ENCODE results near the gene MYH9. TPM values are rescaled to one million over a fixed set of nuclear protein-coding genes. Genes with fewer than 3 reads are reported as not detected.

MYH9 gene
- total RNA-seq, 1 experiment from 2014 or later: 653 TPM

DNA sequence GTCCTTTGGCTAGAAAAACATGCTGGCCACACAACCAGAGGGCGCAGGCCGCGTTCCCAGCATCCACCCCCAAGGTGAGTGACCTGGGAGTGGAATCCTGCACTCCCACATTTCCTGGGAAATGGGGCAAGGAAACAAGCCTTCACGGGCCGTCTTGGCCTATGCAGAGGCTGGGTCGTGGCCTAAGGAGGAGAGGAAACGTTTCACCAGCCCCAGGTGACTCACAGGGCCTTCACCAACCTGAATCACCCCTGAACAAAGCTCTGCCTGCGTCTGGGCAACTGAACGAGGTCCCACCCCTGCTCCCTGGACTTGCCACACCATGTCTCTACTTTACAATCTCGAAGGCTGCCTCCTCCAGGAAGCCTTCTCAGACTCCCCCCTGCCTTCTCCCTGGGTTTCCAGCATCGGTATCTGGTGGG is 13.2 kb downstream of the MYH9 start:
- intact Hi-C loops (cut with micrococcal nuclease): loop anchor here (1.0 to 2.0 kb wide), 2 partner anchors 41 to 46 kb away; no protein-coding TSS in a partner anchor
- Mint-ChIP-seq H3K4me1 (ENCODE audit: insufficient read depth, unreplicated experiment) (peaks cover 43% of the 10 kb centered on the region), H3K4me3 (ENCODE audit: unreplicated experiment) (peak overlapping the region; percentile 21), H3K27me3 (ENCODE audit: insufficient read depth, unreplicated experiment) (no peaks in the 10 kb centered on the region), H3K9me3 (ENCODE audit: unreplicated experiment) (no peaks in the 10 kb centered on the region), H3K27ac (ENCODE audit: low read depth, unreplicated experiment) (peak overlapping the region; percentile 75), H3K36me3 (ENCODE audit: insufficient read depth, unreplicated experiment) (peaks cover 38% of the 10 kb centered on the region)
- no TSS peak for BruUV-seq (replicated peaks)
- ChIA-PET CTCF (interaction anchor here (0.7 to 1.6 kb wide), 2 partner anchors 10 to 43 kb away, joined by 3 to 5 read pairs; no protein-coding TSS in a partner anchor), POLR2A (interaction anchor here (0.5 to 8.8 kb wide), 11 partner anchors 9 to 63 kb away, joined by 3 to 87 read pairs (median 7); partner anchors contain the start of gene MYH9)
- TF ChIP-seq, protein P1, sequence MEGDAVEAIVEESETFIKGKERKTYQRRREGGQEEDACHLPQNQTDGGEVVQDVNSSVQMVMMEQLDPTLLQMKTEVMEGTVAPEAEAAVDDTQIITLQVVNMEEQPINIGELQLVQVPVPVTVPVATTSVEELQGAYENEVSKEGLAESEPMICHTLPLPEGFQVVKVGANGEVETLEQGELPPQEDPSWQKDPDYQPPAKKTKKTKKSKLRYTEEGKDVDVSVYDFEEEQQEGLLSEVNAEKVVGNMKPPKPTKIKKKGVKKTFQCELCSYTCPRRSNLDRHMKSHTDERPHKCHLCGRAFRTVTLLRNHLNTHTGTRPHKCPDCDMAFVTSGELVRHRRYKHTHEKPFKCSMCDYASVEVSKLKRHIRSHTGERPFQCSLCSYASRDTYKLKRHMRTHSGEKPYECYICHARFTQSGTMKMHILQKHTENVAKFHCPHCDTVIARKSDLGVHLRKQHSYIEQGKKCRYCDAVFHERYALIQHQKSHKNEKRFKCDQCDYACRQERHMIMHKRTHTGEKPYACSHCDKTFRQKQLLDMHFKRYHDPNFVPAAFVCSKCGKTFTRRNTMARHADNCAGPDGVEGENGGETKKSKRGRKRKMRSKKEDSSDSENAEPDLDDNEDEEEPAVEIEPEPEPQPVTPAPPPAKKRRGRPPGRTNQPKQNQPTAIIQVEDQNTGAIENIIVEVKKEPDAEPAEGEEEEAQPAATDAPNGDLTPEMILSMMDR (IDR thresholded peaks at IDR 0.05; ENCODE audit: unreplicated experiment): no peak
- peak; percentile 98 for DNase-seq (ENCODE audit: unreplicated experiment)

DNA sequence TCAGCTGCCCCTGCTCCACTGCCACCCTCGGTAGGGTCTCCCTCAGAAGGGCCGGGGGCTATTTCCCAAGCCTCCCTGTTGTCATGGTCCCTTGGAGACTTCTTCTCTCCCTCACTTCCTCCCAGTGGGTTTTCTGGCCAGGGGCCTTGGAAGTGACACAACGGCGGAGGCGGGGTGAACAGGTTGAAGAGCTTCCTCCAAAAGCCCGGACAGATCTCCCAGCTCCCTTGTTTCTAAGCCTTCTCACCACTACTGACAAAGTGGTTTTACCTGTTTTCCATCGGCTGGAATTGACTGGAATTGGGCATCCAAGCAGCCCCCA is 14.5 kb downstream of the MYH9 start:
- POLR2A ChIA-PET: interaction anchor here (0.7 to 8.8 kb wide), 9 partner anchors 8 to 82 kb away, joined by 3 to 87 read pairs (median 9); partner anchors contain the start of gene MYH9
- H3K36me3 Mint-ChIP-seq (ENCODE audit: insufficient read depth, unreplicated experiment): peaks cover 38% of the 10 kb centered on the region
- no peak for DNase-seq (ENCODE audit: unreplicated experiment)
- intact Hi-C loops (cut with micrococcal nuclease): no loop called here
- H3K9me3 Mint-ChIP-seq (ENCODE audit: unreplicated experiment): no peaks in the 10 kb centered on the region
- TF ChIP-seq, protein P1 (IDR thresholded peaks at IDR 0.05; ENCODE audit: unreplicated experiment): no peak
- CTCF ChIA-PET: interaction anchor here (3.2 kb wide), 1 partner anchor 11 kb away, joined by 14 read pairs; no protein-coding TSS in a partner anchor
- H3K27me3 Mint-ChIP-seq (ENCODE audit: insufficient read depth, unreplicated experiment): no peaks in the 10 kb centered on the region
- peaks cover 57% of the 10 kb centered on the region for H3K4me1 Mint-ChIP-seq (ENCODE audit: insufficient read depth, unreplicated experiment)
- BruUV-seq (replicated peaks): no TSS peak
- peak overlapping the region; percentile 21 for H3K4me3 Mint-ChIP-seq (ENCODE audit: unreplicated experiment)
- H3K27ac Mint-ChIP-seq (ENCODE audit: low read depth, unreplicated experiment): peak overlapping the region; percentile 75

DNA sequence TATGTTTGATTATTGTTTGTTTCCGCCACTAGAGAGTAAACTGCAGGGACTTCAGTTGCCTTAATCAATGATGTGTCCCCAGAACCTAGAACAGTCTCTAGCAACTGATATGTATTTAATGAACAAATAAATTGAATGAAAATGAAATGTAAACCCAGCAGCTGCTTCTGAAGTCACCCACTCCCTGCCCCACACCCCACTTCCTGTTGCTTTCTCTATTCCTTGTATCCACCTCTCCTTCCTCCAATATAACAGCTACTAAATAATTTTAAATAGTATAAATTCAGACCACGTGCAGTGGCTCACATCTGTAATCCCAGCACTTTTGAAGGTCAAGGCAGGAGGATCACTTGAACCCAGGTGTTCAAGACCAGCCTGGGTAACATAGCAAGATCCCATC is 15.8 kb downstream of the MYH9 start:
- no peak for DNase-seq (ENCODE audit: unreplicated experiment)
- CTCF ChIA-PET: interaction anchor here (0.7 to 3.2 kb wide), 4 partner anchors 13 to 139 kb away, joined by 3 to 14 read pairs (median 3); no protein-coding TSS in a partner anchor
- intact Hi-C loops (cut with micrococcal nuclease): loop anchor here (2.0 kb wide), 1 partner anchor 15 kb away; the partner anchor contains the start of gene MYH9
- no TSS peak for BruUV-seq (replicated peaks)
- Mint-ChIP-seq H3K4me3 (ENCODE audit: unreplicated experiment) (no peak overlapping the region), H3K9me3 (ENCODE audit: unreplicated experiment) (no peaks in the 10 kb centered on the region), H3K4me1 (ENCODE audit: insufficient read depth, unreplicated experiment) (peaks cover 57% of the 10 kb centered on the region), H3K27ac (ENCODE audit: low read depth, unreplicated experiment) (peak overlapping the region; percentile 75), H3K36me3 (ENCODE audit: insufficient read depth, unreplicated experiment) (peaks cover 28% of the 10 kb centered on the region), H3K27me3 (ENCODE audit: insufficient read depth, unreplicated experiment) (no peaks in the 10 kb centered on the region)
- POLR2A ChIA-PET: interaction anchor here (0.7 to 8.8 kb wide), 12 partner anchors 9 to 110 kb away, joined by 3 to 88 read pairs (median 8); partner anchors contain the start of genes MYH9 and TXN2
- TF ChIP-seq, protein P1 (IDR thresholded peaks at IDR 0.05; ENCODE audit: unreplicated experiment): no peak

DNA sequence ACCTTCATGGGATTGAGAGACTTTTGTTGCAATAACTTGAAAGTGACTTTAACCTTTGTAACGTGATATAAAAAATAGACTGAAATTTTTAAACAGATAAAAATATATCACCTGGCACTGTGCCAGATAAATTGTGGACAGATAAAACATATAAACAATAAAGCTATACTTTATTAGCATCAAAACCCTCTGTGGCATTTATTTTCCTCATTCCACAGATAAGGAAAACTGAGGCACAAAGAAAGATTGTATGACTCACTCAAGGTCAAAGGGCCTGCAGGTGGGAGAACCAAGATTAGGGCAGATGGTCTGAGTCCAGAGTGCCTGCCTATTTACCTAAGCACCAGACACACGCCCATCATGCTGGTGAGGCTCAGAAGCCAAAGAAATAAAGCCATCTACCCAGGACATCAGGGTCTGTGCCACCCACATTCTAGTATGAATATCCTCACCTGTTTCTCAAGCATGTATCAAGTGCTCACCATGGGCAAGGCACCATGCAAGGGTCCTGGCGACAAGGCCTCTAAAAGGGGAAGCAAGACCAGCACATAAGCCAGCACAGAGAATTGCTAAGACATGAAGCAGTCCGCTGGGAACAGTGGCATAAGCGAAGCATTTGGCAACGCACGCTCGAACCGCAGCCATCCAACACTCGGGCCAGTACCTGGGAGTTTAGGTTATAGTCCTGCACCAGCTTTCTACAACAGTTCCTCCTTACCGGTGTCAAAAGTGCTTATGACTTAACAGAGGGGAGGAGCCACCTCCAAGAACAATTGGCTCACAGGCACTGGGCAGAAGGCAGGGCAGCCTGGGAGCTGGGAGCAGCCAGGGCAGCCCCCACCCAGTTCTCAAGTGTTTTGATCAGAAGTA is 17.6 kb downstream of the MYH9 start:
- no TSS peak for BruUV-seq (replicated peaks)
- no peaks in the 10 kb centered on the region for H3K9me3 Mint-ChIP-seq (ENCODE audit: unreplicated experiment)
- H3K4me1 Mint-ChIP-seq (ENCODE audit: insufficient read depth, unreplicated experiment): peaks cover 64% of the 10 kb centered on the region
- ChIA-PET CTCF (interaction anchor here (0.6 to 2.3 kb wide), 8 partner anchors 9 to 116 kb away, joined by 3 to 9 read pairs (median 3); no protein-coding TSS in a partner anchor), POLR2A (interaction anchor here (0.6 to 8.8 kb wide), 14 partner anchors 10 to 111 kb away, joined by 3 to 88 read pairs (median 8); partner anchors contain the start of genes MYH9 and TXN2)
- peaks cover 33% of the 10 kb centered on the region for H3K36me3 Mint-ChIP-seq (ENCODE audit: insufficient read depth, unreplicated experiment)
- DNase-seq (ENCODE audit: unreplicated experiment): peak; percentile 82
- intact Hi-C loops (cut with micrococcal nuclease): loop anchor here (2.0 kb wide), 1 partner anchor 17 kb away; the partner anchor contains the start of gene MYH9
- TF ChIP-seq, protein P1 (IDR thresholded peaks at IDR 0.05; ENCODE audit: unreplicated experiment): no peak
- no peaks in the 10 kb centered on the region for H3K27me3 Mint-ChIP-seq (ENCODE audit: insufficient read depth, unreplicated experiment)
- H3K27ac Mint-ChIP-seq (ENCODE audit: low read depth, unreplicated experiment): peak overlapping the region; percentile 79
- peak overlapping the region; percentile 54 for H3K4me3 Mint-ChIP-seq (ENCODE audit: unreplicated experiment)

All from MCF 10A (cell line).